GM23338 (cell line): ENCODE results near the gene FUNDC2.
A peak's percentile ranks its signal among the peaks of the same experiment; 100 is the strongest.

ENCODE experiments used
- POLR2AphosphoS5 ChIP-seq: IDR thresholded peaks from 2 replicates; pipeline ENCODE4 v1.6.1; 2016; ENCODE audit warnings: antibody characterized with exemption, low read depth
- TF ChIP-seq, protein P1 (sequence below), 2 experiments: fragments of 200-600 bp in 1 of 2; sonication (generic) in 1 of 2; conservative IDR thresholded peaks; 2 replicates each; pipeline versions ENCODE4 v1.5.1 to v1.6.1; 2016 to 2017; ENCODE audit warnings: antibody characterized with exemption in 2 of 2, low read depth in 2 of 2, mild to moderate bottlenecking in 2 of 2, moderate library complexity in 1 of 2

DNA sequence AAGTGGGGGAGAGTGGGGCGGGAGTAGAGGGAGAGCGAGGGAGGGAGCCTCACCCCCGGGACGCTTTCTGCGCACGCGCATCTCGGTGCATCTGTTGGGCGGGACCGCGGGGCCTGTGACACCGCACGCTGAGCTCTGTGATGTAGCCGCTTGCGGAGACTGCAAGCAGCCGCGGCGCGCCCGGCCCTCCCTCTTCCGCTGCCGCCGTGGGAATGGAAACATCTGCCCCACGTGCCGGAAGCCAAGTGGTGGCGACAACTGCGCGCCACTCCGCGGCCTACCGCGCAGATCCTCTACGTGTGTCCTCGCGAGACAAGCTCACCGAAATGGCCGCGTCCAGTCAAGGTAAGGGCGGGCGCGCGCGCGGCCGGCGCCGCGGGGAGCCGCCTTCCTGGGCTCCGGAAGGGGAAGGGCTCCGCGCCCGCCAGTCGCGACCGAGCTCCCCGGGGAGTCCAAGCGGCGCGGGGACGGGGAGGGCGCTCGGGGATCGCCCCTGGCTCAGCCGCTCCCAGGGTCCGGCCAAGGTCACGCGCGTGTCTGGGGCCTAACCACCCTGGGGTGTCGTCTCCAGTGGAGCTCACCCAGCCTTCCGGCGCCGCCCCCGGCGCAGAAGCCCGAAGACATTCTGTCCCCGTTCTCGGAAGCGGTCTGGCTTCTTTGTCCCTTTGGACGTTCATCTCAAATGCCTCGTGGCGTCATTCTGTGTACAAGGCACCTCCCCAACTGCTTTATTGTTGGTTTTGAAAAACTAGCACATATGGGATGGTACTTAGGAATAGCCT is at the start of gene FUNDC2:
- TF ChIP-seq, protein P1, sequence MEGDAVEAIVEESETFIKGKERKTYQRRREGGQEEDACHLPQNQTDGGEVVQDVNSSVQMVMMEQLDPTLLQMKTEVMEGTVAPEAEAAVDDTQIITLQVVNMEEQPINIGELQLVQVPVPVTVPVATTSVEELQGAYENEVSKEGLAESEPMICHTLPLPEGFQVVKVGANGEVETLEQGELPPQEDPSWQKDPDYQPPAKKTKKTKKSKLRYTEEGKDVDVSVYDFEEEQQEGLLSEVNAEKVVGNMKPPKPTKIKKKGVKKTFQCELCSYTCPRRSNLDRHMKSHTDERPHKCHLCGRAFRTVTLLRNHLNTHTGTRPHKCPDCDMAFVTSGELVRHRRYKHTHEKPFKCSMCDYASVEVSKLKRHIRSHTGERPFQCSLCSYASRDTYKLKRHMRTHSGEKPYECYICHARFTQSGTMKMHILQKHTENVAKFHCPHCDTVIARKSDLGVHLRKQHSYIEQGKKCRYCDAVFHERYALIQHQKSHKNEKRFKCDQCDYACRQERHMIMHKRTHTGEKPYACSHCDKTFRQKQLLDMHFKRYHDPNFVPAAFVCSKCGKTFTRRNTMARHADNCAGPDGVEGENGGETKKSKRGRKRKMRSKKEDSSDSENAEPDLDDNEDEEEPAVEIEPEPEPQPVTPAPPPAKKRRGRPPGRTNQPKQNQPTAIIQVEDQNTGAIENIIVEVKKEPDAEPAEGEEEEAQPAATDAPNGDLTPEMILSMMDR (conservative IDR thresholded peaks at IDR 0.05; ENCODE audit: low read depth in 2 of 2), result no peak
- 0 out of 2 replicates have a peak, but pooled peaks have one; percentile 16 for TF ChIP-seq POLR2AphosphoS5
